OCI-LY1 (cell line): ENCODE results near the gene WASF1.

Experiments
- EZH2 ChIP-seq: fragments of 200-600 bp; sonication (generic), shearing (Covaris generic); IDR thresholded peaks from 2 replicates; pipeline ENCODE4 v1.8.0; 2017; ENCODE audit warnings: borderline replicate concordance, mixed run types, mild to moderate bottlenecking, antibody characterized with exemption, low read length, moderate library complexity, mixed read lengths
- TF ChIP-seq, protein P1 (sequence below): fragments of 200-600 bp; sonication (generic), shearing (Covaris generic); IDR thresholded peaks from 2 replicates; pipeline ENCODE4 v1.5.1; 2017; ENCODE audit warnings: mild to moderate bottlenecking, antibody characterized with exemption, low read length, moderate library complexity, mixed read lengths

- TF ChIP-seq, protein P1, sequence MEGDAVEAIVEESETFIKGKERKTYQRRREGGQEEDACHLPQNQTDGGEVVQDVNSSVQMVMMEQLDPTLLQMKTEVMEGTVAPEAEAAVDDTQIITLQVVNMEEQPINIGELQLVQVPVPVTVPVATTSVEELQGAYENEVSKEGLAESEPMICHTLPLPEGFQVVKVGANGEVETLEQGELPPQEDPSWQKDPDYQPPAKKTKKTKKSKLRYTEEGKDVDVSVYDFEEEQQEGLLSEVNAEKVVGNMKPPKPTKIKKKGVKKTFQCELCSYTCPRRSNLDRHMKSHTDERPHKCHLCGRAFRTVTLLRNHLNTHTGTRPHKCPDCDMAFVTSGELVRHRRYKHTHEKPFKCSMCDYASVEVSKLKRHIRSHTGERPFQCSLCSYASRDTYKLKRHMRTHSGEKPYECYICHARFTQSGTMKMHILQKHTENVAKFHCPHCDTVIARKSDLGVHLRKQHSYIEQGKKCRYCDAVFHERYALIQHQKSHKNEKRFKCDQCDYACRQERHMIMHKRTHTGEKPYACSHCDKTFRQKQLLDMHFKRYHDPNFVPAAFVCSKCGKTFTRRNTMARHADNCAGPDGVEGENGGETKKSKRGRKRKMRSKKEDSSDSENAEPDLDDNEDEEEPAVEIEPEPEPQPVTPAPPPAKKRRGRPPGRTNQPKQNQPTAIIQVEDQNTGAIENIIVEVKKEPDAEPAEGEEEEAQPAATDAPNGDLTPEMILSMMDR, result no peak
- TF ChIP-seq EZH2, result no peak
Measured at GRCh38 chr6:110101885-110102284, 77.6 kb downstream of the WASF1 start.
